Mammary epithelial cell (primary cell): Measurements from ENCODE around the gene MTX3.

Experiments
- CTCF ChIP-seq, 2 donors: IDR thresholded peaks in 1 of 2; conservative IDR thresholded peaks in 1 of 2; 2 replicates each; pipeline ENCODE4 v1.5.1; 2011 to 2012; ENCODE audit warnings: inconsistent platforms in 2 of 2, low read length in 2 of 2, mild to moderate bottlenecking in 2 of 2, control low read depth in 1 of 2, low read depth in 1 of 2; ENCODE audit not compliant: insufficient read depth in 1 of 2; ENCODE audit errors: extremely low read depth in 1 of 2
- EZH2 ChIP-seq: IDR thresholded peaks from 2 replicates; pipeline ENCODE4 v1.6.1; 2012; ENCODE audit warnings: low read length, inconsistent platforms, borderline replicate concordance

- TF ChIP-seq CTCF (conservative IDR thresholded peaks at IDR 0.05 in 1 of 2, IDR thresholded peaks at IDR 0.05 in 1 of 2; ENCODE audit: extremely low read depth in 1 of 2, insufficient read depth in 1 of 2, low read depth in 1 of 2, low read length in 2 of 2) (no peak), EZH2 (no peak)
These were observed 6.7 kb downstream of the MTX3 start for GRCh38 chr5:79984363-79984762.
